Measurements from ENCODE around the gene FBXW8. TPM values are rescaled to one million over a fixed set of nuclear protein-coding genes. Genes with fewer than 3 reads are reported as not detected.

FBXW8 gene
- 2.7 TPM for polyA plus RNA-seq (2012; ENCODE audit: low read depth, missing spikeins)

- peak; percentile 70 for DNase-seq (ENCODE audit: insufficient read length, low spot score)
- TF ChIP-seq SPI1 (IDR thresholded peaks at IDR 0.05; ENCODE audit: low read depth, low read length) (no peak), TAF1 (IDR thresholded peaks at IDR 0.05; ENCODE audit: low read depth, low read length) (peak; percentile 46; the same call in 1 of the 2 replicates), POLR2A (IDR thresholded peaks at IDR 0.05; ENCODE audit: low read depth, low read length) (0 out of 2 replicates have a peak, but pooled peaks have one; percentile 16)
- FAIRE-seq: peak; percentile 85
These were observed at the start of gene FBXW8 for GRCh38 chr12:116910645-116911451. Gene FBXW8 (plus strand): TSS chr12:116910950. CDS start chr12:116911038, 88 bp downstream.

GRCh38 chr12:116861320-116861719, 49.4 kb upstream of the FBXW8 start:
- no peak for TF ChIP-seq TAF1 (IDR thresholded peaks at IDR 0.05; ENCODE audit: low read depth, low read length)
- TF ChIP-seq POLR2A (IDR thresholded peaks at IDR 0.05; ENCODE audit: low read depth, low read length): no peak
- TF ChIP-seq POU2F2 (IDR thresholded peaks at IDR 0.05; ENCODE audit: low read depth, low read length): 0 out of 2 replicates have a peak, but pooled peaks have one; percentile 24
- TF ChIP-seq POLR2AphosphoS5 (IDR thresholded peaks at IDR 0.05; ENCODE audit: low read depth, low read length): no peak
- TF ChIP-seq SPI1 (IDR thresholded peaks at IDR 0.05; ENCODE audit: low read depth, low read length): no peak
- FAIRE-seq (peak; percentile 76), DNase-seq (ENCODE audit: insufficient read length, low spot score) (no peak)

GRCh38 chr12:116862167-116862566, 48.6 kb upstream of the FBXW8 start:
- DNase-seq (ENCODE audit: insufficient read length, low spot score) (no peak), FAIRE-seq (no peak)
- no peak for TF ChIP-seq POLR2A (IDR thresholded peaks at IDR 0.05; ENCODE audit: low read depth, low read length)
- no peak for TF ChIP-seq PAX5 (IDR thresholded peaks at IDR 0.05; ENCODE audit: insufficient read depth, low read length, severe bottlenecking)
- no peak for TF ChIP-seq TAF1 (IDR thresholded peaks at IDR 0.05; ENCODE audit: low read depth, low read length)
- TF ChIP-seq POLR2AphosphoS5 (IDR thresholded peaks at IDR 0.05; ENCODE audit: low read depth, low read length): no peak
- no peak for TF ChIP-seq POU2F2 (IDR thresholded peaks at IDR 0.05; ENCODE audit: low read depth, low read length)
- no peak for TF ChIP-seq SPI1 (IDR thresholded peaks at IDR 0.05; ENCODE audit: low read depth, low read length)

GRCh38 chr12:116863275-116863767, 47.4 kb upstream of the FBXW8 start:
- peak; percentile 31 for FAIRE-seq
- TF ChIP-seq PAX5 (IDR thresholded peaks at IDR 0.05; ENCODE audit: insufficient read depth, low read length, severe bottlenecking) (no peak), POLR2AphosphoS5 (IDR thresholded peaks at IDR 0.05; ENCODE audit: low read depth, low read length) (no peak), POU2F2 (IDR thresholded peaks at IDR 0.05; ENCODE audit: low read depth, low read length) (no peak), SPI1 (IDR thresholded peaks at IDR 0.05; ENCODE audit: low read depth, low read length) (no peak), TAF1 (IDR thresholded peaks at IDR 0.05; ENCODE audit: low read depth, low read length) (no peak), POLR2A (IDR thresholded peaks at IDR 0.05; ENCODE audit: low read depth, low read length) (no peak)
- DNase-seq (ENCODE audit: insufficient read length, low spot score): no peak

- FAIRE-seq (no peak), DNase-seq (ENCODE audit: insufficient read length, low spot score) (no peak)
- no peak for TF ChIP-seq POU2F2 (IDR thresholded peaks at IDR 0.05; ENCODE audit: low read depth, low read length)
- TF ChIP-seq PAX5 (IDR thresholded peaks at IDR 0.05; ENCODE audit: insufficient read depth, low read length, severe bottlenecking): no peak
- TF ChIP-seq POLR2A (IDR thresholded peaks at IDR 0.05; ENCODE audit: low read depth, low read length): no peak
- no peak for TF ChIP-seq TAF1 (IDR thresholded peaks at IDR 0.05; ENCODE audit: low read depth, low read length)
- TF ChIP-seq SPI1 (IDR thresholded peaks at IDR 0.05; ENCODE audit: low read depth, low read length): no peak
- no peak for TF ChIP-seq POLR2AphosphoS5 (IDR thresholded peaks at IDR 0.05; ENCODE audit: low read depth, low read length)
These were observed 46.2 kb upstream of the FBXW8 start for GRCh38 chr12:116864371-116865160.

- no peak for DNase-seq (ENCODE audit: insufficient read length, low spot score)
- no peak for TF ChIP-seq TAF1 (IDR thresholded peaks at IDR 0.05; ENCODE audit: low read depth, low read length)
- no peak for TF ChIP-seq POLR2AphosphoS5 (IDR thresholded peaks at IDR 0.05; ENCODE audit: low read depth, low read length)
- no peak for TF ChIP-seq PAX5 (IDR thresholded peaks at IDR 0.05; ENCODE audit: insufficient read depth, low read length, severe bottlenecking)
- TF ChIP-seq SPI1 (IDR thresholded peaks at IDR 0.05; ENCODE audit: low read depth, low read length): no peak
- TF ChIP-seq POU2F2 (IDR thresholded peaks at IDR 0.05; ENCODE audit: low read depth, low read length): no peak
- TF ChIP-seq POLR2A (IDR thresholded peaks at IDR 0.05; ENCODE audit: low read depth, low read length): no peak
- no peak for FAIRE-seq
These were observed 43.2 kb upstream of the FBXW8 start for GRCh38 chr12:116867523-116867922.

- FAIRE-seq (no peak), DNase-seq (ENCODE audit: insufficient read length, low spot score) (no peak)
- TF ChIP-seq TAF1 (IDR thresholded peaks at IDR 0.05; ENCODE audit: low read depth, low read length) (no peak), POU2F2 (IDR thresholded peaks at IDR 0.05; ENCODE audit: low read depth, low read length) (no peak), PAX5 (IDR thresholded peaks at IDR 0.05; ENCODE audit: insufficient read depth, low read length, severe bottlenecking) (no peak), SPI1 (IDR thresholded peaks at IDR 0.05; ENCODE audit: low read depth, low read length) (no peak), POLR2AphosphoS5 (IDR thresholded peaks at IDR 0.05; ENCODE audit: low read depth, low read length) (no peak), POLR2A (IDR thresholded peaks at IDR 0.05; ENCODE audit: low read depth, low read length) (no peak)
These were observed 40.4 kb upstream of the FBXW8 start for GRCh38 chr12:116870306-116870705.

GRCh38 chr12:116874324-116874995, 36.3 kb upstream of the FBXW8 start:
- DNase-seq (ENCODE audit: insufficient read length, low spot score) (no peak), FAIRE-seq (no peak)
- TF ChIP-seq PAX5 (IDR thresholded peaks at IDR 0.05; ENCODE audit: insufficient read depth, low read length, severe bottlenecking): no peak
- no peak for TF ChIP-seq TAF1 (IDR thresholded peaks at IDR 0.05; ENCODE audit: low read depth, low read length)
- TF ChIP-seq SPI1 (IDR thresholded peaks at IDR 0.05; ENCODE audit: low read depth, low read length): no peak
- TF ChIP-seq POLR2A (IDR thresholded peaks at IDR 0.05; ENCODE audit: low read depth, low read length): no peak
- TF ChIP-seq POU2F2 (IDR thresholded peaks at IDR 0.05; ENCODE audit: low read depth, low read length): no peak
- TF ChIP-seq POLR2AphosphoS5 (IDR thresholded peaks at IDR 0.05; ENCODE audit: low read depth, low read length): no peak
